PC-3 (cell line): ENCODE results near the gene CFAP299.

Source experiments
- CTCF ChIP-seq: fragments of 300-600 bp; sonication (generic); conservative IDR thresholded peaks from 2 replicates; pipeline ENCODE4 v1.5.1; 2017; ENCODE audit warnings: antibody characterized with exemption, low read depth, mild to moderate bottlenecking, low read length
- EZH2 ChIP-seq: fragments of 300-600 bp; sonication (generic); IDR thresholded peaks from one replicate; pipeline ENCODE4 v1.6.1; 2017; ENCODE audit warnings: antibody characterized with exemption, mild to moderate bottlenecking, low read length; ENCODE audit not compliant: unreplicated experiment
- EZH2phosphoT487 ChIP-seq: fragments of 300-600 bp; sonication (generic); IDR thresholded peaks from 2 replicates; pipeline ENCODE4 v1.6.1; 2018; ENCODE audit warnings: mild to moderate bottlenecking, antibody characterized with exemption, low read length, borderline replicate concordance

- TF ChIP-seq CTCF (no peak), EZH2phosphoT487 (no peak), EZH2 (no peak)
Observed at GRCh38 chr4:80393246-80393969, 57.9 kb downstream of the CFAP299 start.
